Endothelial cell of umbilical vein (primary cell): ENCODE results near the gene COG6.

ENCODE experiments used
- EZH2 ChIP-seq: IDR thresholded peaks from 2 replicates; pipeline ENCODE4 v1.6.1; 2012; ENCODE audit warnings: borderline replicate concordance, low read depth, mild to moderate bottlenecking, moderate library complexity, low read length, inconsistent platforms; ENCODE audit not compliant: severe bottlenecking
- FOS ChIP-seq: IDR thresholded peaks from 2 replicates; pipeline ENCODE4 v1.6.1; 2011; ENCODE audit warnings: mild to moderate bottlenecking, low read length, moderate library complexity, borderline replicate concordance; ENCODE audit not compliant: insufficient read depth
- MYC ChIP-seq: IDR thresholded peaks from one replicate; pipeline ENCODE4 v1.6.1; 2011; ENCODE audit warnings: mild to moderate bottlenecking, low read depth, low read length
- POLR2A ChIP-seq: IDR thresholded peaks from 2 replicates; pipeline ENCODE4 v1.6.1; 2012; ENCODE audit warnings: low read depth, mild to moderate bottlenecking, control low read depth, low read length
- POLR2AphosphoS5 ChIP-seq: IDR thresholded peaks from 2 replicates; pipeline ENCODE4 v1.6.1; 2012; ENCODE audit warnings: low read depth, mild to moderate bottlenecking, control low read depth, low read length, moderate library complexity; ENCODE audit not compliant: insufficient read depth
- TF ChIP-seq, protein P1 (sequence below), 2 donors: IDR thresholded peaks; 1 replicate in 1 of 2; 2 replicates in 1 of 2; pipeline ENCODE4 v1.5.1; 2011; ENCODE audit warnings: low read length in 2 of 2, mild to moderate bottlenecking in 2 of 2, moderate library complexity in 2 of 2, control low read depth in 1 of 2, inconsistent platforms in 1 of 2, low read depth in 1 of 2; ENCODE audit not compliant: insufficient read depth in 1 of 2; ENCODE audit errors: extremely low read depth in 1 of 2
- TF ChIP-seq, protein P2 (sequence below): IDR thresholded peaks from 2 replicates; pipeline ENCODE4 v1.6.1; 2011; ENCODE audit not compliant: insufficient read depth, insufficient read length

- TF ChIP-seq, protein P1, sequence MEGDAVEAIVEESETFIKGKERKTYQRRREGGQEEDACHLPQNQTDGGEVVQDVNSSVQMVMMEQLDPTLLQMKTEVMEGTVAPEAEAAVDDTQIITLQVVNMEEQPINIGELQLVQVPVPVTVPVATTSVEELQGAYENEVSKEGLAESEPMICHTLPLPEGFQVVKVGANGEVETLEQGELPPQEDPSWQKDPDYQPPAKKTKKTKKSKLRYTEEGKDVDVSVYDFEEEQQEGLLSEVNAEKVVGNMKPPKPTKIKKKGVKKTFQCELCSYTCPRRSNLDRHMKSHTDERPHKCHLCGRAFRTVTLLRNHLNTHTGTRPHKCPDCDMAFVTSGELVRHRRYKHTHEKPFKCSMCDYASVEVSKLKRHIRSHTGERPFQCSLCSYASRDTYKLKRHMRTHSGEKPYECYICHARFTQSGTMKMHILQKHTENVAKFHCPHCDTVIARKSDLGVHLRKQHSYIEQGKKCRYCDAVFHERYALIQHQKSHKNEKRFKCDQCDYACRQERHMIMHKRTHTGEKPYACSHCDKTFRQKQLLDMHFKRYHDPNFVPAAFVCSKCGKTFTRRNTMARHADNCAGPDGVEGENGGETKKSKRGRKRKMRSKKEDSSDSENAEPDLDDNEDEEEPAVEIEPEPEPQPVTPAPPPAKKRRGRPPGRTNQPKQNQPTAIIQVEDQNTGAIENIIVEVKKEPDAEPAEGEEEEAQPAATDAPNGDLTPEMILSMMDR (IDR thresholded peaks at IDR 0.05; ENCODE audit: extremely low read depth in 1 of 2, insufficient read depth in 1 of 2, low read depth in 1 of 2, low read length in 2 of 2), result no peak
- no peak for TF ChIP-seq POLR2A
- TF ChIP-seq FOS, result no peak
- no peak for TF ChIP-seq EZH2
- TF ChIP-seq, protein P2, sequence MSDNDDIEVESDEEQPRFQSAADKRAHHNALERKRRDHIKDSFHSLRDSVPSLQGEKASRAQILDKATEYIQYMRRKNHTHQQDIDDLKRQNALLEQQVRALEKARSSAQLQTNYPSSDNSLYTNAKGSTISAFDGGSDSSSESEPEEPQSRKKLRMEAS, result no peak
- no peak for TF ChIP-seq POLR2AphosphoS5
- TF ChIP-seq MYC, result no peak
These were observed 128.9 kb downstream of the COG6 start for GRCh38 chr13:39784347-39784746.
